ENCODE results near the gene RMDN2.
"Not testable (repeated sequence)": the region's sequence is repeated elsewhere in the genome, so short reads cannot be mapped to it uniquely, and the experiment has no call there.

Gene RMDN2

DNA sequence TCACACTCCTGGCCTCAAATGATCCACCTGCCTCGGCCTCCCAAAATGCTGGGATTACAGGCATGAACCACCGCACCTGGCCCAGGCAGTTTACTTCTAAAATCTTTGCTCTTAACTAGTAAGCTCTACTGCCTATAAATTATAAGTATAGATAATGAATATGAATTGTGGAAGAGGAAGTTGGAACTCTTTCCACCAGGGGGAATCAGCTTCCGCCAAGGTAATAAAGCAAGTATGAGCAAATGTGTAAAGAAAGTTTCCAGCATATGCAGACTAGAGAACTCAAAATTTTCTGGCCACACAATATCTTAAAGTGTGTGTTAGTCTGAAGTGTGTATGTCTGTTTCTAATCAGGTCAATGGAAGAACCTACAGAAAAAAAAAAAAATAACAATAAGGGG, 68.1 kb downstream of the RMDN2 start:
- no peak for DNase-seq (ENCODE audit: low read depth)

DNA sequence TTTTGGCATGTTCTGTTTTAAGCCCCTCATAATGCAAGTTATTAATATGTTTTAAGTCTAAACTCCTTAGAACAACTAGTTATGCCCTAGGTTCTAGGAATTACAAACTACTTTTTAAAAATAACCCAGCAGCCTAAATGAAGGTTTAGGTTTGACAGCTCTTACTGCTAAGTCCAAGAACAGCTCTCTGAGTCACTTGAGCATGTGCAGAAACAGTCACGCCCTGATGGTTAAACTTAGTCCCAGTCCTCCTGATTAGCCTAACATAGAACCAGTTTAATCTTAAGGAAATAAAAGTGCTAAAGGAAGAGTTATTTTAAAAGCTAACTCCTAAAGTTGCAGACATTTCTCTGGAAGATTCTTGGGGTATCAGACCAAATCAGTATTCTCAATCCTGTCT, 72.5 kb downstream of the RMDN2 start:
- no peak for DNase-seq (ENCODE audit: low read depth)

DNA sequence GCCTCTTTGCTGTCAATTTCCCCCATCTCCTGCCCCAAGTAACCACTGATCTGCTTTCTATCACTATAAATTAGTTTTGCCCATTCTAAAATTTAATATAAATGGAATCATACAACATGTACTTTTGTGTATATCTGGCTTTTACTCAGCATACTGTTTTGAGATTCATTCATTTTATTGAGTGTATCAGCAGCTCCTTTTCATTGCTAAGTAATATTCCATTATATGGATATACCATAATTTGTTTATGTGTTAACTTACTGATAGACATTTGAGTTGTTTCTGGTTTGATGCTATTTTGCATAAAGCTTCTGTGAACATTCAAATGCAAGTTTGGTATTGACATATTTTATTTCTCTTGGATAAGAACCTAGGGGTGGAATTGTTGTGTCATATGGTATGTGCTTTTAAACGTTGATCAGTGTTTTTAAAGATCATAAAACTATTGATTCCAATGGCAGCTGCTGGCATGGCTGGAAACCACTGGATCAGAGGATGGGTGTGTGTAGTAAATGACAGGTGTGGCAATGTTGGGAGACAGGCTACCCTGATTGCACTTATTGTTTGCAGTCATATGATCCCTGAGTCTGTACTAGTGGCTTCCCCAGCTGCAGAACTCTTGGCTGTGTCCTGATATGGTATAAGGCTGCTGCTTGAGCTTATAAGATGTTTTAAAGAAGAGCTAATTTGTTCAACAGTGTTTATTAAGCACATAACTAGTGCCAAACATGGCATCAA, 75.6 kb downstream of the RMDN2 start:
- DNase-seq (ENCODE audit: low read depth): no peak

DNA sequence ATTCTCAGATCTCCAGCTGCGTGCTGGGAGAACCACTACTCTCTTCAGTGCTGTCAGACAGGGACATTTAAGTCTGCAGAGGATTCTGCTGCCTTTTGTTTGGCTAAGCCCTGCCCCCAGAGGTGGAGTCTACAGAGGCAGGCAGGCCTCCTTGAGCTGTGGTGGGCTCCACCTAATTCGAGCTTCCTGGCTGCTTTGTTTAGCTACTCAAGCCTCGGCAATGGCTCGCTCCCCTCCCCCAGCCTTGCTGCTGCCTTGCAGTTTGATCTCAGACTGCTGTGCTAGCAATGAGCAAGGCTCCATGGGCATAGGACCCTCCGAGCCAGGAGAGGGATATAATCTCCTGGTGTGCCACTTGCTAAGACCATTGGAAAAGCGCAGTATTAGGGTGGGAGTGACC, 85.1 kb downstream of the RMDN2 start:
- not testable (repeated sequence) for DNase-seq (ENCODE audit: low read depth)

DNA sequence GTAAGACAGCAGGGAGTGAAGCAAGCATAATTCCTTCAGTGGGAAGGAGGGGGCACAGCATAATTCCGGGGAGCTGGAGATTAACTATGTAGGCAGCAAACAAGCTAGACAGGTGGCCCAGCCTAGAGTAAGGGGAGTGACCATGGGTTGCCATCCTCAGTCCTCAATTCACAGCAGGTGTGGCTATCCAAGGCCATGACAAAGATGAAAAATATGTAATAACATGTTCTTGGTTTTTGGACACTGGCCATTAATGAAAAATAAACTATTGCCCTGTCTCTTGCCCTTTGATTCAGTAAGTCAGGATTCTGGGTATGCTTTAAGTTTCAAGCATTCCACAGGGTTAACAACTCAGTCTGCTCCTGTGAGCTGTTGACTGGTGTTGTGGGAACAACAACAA, 85.9 kb downstream of the RMDN2 start:
- no peak for DNase-seq (ENCODE audit: low read depth)

DNA sequence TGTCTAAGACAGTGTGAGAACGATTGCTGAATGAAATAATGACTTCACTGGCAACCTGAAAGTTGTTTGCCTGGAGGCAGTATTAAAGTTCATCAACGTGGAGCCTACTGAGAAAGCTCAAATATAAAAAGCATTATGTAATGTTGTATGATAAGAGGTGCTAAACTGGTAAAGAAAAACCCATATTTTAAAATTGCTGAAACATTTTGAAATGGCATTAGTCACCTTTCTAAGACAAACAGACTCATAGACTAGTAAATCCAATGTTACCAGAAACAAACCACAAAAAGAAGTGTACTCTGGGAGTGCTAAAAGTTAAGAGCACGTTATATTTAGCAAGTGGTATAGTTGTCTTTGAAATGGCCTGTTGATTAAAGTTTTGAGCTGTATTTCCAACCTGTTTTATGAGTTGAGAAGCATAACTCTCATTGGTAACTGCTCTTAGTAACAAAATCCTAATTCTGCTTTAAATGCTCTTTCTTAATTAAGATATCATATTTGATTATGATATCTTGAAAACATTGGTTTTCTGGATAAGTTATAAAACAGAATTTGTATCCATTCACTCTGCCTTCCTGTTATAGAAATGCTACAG, 88.2 kb downstream of the RMDN2 start:
- DNase-seq (ENCODE audit: low read depth): no peak

DNA sequence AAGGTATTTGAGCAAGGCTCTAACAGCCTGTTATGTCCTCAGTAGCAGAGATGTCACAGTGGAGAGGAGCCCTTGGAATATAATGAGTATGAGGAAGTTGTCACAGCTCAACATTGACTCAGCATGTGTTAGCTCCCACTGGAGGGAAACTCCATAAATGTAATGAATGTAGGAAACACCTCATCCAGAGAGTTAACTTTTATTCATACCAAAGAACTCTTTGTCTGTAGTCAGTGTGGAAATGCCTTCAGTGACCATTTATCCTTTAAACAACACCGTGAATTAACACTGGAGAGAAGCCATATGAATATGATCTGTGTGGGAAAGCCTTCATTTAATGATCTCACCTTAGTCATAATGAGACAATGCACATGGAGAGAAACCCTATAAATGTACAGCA, 91.1 kb downstream of the RMDN2 start:
- no peak for DNase-seq (ENCODE audit: low read depth)

DNA sequence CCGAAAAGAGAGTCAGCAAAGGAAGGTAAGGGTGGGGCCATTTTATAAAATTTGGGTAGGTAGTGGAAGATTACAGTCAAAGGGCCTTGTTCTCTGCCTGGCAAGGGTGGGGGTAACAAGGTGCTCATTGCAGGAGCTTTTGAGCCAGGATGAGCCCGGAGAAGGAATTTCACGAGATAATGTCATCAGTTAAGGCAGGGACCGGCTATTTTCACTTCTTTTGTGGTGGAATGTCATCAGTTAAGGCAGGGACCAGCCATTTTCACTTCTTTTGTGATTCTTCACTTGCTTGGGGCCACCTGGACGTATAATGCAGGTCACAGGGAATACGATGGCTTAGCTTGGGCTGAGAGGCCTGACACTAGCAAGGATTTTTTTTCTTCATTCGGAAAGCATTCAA, 92.7 kb downstream of the RMDN2 start:
- no peak for DNase-seq (ENCODE audit: low read depth)

DNA sequence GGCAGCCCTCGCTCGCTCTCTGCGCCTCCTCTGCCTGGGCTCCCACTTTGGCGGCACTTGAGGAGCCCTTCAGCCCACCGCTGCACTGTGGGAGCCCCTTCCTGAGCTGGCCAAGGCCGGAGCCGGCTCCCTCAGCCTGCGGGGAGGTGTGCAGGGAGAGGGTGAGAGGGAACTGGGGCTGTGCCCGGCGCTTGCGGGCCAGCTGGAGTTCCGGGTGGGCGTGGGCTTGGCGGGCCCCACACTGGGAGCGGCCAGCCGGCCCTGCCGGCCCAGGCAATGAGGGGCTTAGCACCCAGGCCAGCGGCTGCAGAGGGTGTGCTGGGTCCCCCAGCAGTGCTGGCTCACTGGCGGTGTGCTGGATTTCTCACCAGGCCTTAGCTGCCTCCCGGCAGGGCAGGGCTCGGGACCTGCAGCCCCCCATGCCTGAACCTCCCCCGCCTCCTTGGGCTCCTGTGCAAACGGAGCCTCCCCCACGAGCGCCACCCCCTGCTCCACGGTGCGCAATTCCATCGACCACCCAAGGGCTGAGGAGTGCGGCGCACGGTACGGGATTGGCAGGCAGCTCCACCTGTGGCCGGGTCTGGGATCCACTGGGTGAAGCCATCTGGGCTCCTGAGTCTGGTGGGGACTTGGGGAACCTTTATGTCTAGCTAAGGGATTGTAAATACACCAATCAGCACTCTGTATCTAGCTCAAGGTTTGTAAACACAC, 95.4 kb downstream of the RMDN2 start:
- not testable (repeated sequence) for DNase-seq (ENCODE audit: low read depth)

DNA sequence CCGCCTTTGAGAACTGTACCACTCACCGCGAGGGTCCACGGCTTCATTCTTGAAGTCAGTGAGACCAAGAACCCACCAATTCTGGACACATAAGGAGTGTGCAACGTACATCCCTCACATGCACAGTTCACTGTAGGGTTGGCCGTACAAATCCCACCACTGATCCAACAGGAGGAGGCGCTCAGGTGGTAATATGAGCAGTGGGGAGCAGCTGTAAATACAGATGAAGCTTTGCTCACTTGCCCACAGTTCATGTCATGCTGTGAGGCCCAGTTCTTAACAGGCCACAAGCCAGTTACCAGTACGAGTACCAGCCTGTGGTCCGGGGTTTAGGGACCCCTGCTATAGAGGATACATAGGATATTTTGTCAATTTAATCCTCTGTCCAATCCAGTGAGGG, 96.5 kb downstream of the RMDN2 start:
- DNase-seq (ENCODE audit: low read depth): no peak

DNA sequence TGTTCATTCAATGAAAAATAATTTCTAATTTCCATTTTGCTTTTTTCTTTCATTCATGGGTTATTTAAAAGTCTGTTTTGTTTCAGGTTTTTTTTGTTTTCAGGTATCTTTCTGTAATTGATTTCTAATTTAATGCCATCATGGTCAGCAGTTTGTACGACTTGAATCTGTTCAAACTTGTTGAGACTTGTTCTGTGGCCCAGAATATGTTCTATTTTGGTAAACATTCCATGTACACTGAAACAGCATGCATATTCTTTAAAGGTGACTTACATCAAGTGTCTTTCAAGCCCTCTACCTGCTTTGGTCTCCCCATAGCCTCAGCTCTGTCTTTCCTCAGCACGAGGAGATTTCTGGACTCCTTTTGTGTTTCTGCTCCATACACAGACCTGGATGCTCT, 101.8 kb downstream of the RMDN2 start:
- DNase-seq (ENCODE audit: low read depth): no peak

DNA sequence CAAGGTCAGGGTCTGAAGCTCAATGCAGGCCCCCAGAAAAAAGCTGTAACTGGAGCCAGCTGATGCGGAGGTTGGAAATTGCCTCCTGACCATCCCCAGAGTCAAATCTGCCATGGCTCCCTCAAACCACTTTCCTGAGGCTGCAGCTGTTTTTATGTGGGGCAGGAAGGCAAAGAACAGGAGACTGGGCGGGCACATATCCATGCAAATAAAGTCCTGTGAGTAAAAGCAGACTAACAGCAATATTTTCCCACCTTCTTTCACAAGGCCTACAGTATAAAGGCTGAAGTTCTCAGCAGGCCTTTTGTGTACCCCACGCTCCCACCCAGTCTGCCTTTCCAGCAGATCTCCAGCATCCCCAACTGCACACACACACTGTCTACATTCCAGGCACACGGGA, 103.7 kb downstream of the RMDN2 start:
- DNase-seq (ENCODE audit: low read depth): no peak

DNA sequence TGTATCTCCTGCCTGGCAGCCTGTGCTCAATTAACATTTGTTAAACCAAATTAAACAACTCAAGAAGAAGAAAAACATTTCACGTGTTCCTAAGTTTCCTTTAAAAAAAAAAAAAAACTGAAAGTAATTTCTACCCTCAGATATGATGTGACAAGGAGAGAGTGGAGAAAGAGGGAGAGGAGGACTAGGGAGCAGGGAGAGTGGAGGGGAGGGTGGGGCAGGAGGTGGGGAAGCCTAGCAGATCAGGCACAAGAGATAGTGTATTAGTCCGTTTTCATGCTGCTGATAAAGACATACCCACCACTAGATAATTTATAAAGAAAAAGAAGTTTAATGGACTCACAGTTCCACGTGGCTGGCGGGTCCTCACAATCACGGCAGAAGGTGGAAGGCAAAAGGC, 104.4 kb downstream of the RMDN2 start:
- no peak for DNase-seq (ENCODE audit: low read depth)

DNA sequence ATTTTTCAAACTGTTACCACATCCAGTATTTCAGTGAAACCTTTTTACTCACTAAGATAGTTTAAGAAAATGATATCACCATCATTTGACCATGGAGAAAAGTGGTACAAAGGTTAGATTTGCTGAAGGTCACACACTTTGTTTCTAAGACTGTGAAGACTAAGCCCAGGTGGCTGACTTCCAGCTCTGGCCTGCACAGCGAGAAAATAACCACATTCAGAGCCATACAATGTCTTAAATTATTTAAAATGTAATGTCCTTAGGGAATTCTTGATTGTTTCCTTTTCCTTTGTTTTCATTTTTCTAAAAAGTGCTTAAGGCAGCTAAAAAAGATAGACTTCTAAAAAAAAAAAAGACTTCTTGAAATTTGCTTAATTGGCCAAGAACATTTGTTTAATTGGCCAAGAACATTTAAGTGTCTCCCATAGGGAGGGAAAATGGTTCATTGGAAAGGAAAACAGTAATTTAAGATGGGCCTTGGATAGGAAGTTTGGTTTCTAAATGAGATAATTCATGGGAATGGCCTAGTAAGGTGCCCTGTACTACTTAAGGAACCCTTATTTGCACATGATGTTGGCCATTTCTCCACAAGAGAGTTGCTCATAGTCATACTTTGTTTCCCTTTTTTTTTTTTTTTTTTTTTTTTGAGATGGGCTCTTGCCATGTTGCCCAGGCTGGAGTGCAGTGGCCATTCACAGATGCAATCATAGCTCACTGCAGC, 105.7 kb downstream of the RMDN2 start:
- DNase-seq (ENCODE audit: low read depth): no peak

DNA sequence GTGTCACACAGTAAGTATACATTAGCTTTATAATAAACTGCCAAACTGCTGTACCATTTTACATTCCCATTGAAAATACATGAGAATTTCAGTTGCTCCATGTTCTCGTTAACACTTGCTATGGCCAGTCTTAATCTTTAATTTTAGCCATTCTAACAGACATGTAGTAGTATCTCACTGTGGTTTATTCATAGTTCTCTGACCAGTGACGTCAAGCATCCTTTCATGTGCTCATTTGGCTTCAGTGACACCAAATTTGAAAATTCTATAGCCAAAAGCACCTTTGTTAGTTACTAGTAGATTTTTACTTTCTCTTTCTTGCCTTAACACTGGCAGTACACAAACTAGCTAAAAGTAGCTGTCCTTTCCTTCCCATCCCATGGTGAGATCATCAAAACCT, 107.9 kb downstream of the RMDN2 start:
- DNase-seq (ENCODE audit: low read depth): no peak

DNA sequence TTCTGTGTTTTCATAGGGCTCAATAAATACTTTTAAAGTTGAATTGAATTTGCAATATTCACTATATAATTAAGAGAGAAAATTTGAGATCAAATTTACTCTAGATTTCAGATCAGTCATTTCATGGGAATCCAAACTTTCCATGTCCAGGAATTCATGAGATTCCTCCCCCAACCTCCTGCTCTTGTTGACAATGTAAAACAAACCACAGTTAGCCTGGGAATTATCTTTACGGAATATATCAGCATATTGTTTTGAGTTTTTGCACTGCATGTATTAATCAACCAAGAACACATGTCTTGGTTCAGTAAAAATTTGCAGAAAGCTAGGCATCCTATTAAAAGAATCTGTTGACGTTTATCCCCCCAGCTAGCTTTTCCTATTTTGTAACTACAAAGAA, 108.6 kb downstream of the RMDN2 start:
- no peak for DNase-seq (ENCODE audit: low read depth)

DNA sequence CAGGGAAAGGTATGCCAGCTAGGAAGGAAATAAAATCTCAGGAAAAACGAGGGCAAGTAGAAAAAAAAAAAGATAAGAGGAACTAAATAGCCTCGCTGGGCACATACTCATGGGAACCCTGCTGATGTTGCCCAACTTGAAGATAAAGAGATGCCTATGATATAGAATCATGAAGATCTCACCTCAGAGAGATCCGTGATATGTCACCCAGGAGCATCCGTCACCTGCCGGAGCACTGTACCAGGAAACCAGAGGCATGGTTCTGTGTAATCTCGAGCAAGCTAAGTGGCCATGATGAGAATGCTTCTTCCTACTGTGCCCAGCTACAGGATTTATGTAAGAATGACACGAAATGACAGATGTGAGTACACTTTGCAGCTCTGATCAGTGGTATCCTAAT, 110.9 kb downstream of the RMDN2 start:
- DNase-seq (ENCODE audit: low read depth): no peak

DNA sequence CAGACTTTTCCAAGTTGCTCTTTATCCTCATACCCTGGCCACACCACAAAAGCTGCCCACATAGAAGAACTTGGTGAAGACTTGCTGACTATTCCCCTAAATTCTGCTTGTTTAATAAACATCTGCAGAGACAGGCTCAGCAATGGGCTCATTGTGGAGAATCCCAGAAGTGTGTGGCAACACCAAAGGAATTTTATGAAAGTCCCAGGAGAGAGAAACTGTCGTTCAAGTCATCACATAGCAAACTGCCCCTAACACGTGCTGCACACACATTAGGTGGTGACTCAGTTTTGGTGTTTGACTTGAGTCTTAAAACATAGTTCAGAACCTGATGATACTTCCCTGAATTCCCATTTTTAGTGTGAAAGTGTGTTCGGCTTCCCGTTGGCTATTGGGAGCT, 112.2 kb downstream of the RMDN2 start:
- no peak for DNase-seq (ENCODE audit: low read depth)

DNA sequence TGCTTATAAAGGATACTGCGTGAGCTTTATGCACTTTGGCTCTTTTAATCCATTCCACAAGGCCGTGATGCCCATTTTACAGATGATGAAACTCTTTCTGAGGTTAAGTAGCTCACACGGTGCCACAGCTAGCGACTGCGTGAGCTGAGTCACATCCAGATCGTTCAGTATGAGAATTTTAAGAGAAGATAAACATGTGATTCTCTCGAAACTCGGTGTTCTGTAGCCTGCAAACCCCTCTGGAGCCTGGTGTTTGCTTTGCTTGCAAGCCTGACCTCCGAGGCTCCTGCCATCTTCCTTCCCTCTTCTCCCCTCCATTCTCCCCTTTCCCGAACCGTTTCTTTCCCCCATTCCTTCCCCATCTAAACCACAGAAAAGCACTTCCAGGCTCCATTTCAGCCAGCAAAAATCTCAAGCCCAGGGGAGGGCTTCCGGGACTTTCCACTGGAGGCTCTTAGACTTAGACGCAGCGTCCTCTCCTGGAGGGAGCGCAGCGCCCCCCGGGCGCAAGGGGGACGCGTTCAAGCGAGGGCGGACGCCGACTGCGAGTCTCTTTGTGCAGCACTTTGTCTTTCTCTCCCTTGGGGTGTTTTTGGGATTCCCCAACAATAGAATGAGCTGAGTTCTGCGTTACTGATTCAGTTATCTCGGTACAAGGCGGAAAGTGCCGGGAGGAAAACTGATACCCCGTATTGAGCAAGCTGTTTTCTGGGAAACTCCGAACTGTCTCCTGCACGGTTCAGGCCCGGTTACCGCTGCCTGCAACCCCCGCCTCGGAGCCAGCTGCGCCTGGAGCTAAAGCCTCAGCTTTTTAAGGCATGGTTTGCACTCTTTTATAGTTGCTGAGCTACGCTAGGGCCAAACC, 112.9 kb downstream of the RMDN2 start:
- no peak for DNase-seq (ENCODE audit: low read depth)

DNA sequence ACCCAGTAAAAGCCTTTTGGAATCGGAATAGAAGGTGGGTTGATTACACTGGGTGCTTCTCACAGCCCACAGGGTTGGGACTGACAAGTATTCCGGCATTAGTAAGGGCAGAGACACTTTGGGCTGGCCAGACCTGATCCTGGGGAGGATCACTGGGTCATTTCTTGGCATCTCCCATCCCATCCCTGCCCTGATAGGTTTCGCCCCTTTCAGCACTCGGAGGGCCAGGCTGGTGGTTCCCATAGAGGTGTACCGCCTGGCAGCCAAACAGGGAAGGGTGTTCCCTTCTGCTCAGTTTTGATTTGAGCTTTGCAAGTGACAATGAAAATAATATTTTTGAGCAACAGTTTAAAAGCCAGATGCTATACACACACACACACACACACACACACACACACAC, 113.6 kb downstream of the RMDN2 start:
- no peak for DNase-seq (ENCODE audit: low read depth)

DNA sequence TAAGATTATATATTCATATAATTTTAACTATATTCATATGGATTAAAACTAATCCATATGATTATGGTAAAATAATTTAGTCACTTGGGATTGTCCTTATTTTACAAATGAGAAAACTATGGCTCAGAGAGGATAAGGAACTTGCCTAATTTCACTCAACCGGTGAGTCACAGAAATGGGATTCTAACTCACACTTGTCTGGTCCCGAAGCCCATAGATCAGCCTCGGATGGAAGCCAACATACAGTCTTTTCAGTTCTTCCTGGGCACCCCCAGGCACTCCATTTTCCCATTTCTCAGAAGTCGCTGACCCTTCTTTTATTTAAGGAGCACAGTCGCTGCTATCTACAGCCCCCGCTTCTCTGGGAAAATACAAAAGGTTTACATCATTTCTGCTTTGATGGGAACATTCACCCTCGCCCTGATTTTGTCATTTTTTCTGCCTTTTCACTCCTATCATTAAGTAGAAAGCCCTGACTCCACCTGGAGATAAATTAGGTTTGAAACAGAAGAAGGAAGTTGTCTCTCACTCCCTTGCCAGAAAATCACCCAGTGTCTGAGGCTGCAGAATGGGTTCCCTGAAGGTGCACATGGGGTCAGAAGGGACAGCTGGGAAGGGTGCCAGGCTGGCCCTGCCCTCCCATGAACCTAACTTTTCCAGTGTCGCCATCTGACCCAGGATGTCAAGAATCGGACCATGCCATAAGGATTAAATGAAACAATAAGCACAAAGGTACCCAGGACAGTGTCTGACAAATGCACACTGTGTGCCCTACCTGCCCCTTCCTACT, 114.2 kb downstream of the RMDN2 start:
- DNase-seq (ENCODE audit: low read depth): no peak

Measured in stimulated activated CD4-positive, alpha-beta T cell treated with anti-CD3 and anti-CD28 coated beads, Interleukin-2, amount 100 ng/mL, for 4 hours (primary cell).